Midbrain (tissue), 1 donor: ENCODE results near the gene DNAAF5.

Source experiments
- DNase-seq: peaks from one replicate; lab custom pipeline; 2025; lab: John Stamatoyannopoulos, UW

Gene DNAAF5

DNA sequence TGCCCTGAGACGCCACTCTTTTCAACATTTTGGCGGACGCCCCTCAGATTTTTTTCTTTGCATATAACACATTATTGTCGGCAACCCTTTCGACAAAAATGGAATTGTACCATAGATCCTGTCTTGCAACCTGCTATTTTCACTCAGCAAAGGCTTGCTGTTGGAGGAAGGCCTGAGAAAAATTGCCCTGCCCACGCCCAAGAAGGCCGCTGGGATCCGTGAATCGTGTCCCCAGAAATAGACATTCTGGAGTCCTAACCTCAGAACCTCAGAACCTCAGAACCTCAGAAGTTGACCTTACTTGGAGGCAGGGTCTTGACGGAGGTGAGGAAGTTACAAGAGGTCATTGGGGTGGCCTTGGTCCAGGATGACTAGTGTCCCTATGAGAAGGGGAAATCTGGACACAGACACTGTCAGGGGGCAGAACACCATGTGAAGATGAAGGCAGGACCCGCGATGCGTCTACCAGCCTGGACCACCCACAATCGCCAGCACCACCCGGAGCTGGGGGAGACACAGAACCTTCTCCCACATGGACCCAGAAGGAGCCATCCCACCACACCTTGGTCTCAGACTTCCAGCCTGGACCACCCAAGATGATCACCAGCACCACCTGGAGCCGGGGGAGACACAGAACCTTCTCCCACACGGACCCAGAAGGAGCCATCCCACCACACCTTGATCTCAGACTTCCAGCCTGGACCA lies 19.1 kb upstream of the DNAAF5 start:
- DNase-seq = no peak

GRCh38 chr7:710161-710560 lies 16.3 kb upstream of the DNAAF5 start:
- no peak for DNase-seq

DNA sequence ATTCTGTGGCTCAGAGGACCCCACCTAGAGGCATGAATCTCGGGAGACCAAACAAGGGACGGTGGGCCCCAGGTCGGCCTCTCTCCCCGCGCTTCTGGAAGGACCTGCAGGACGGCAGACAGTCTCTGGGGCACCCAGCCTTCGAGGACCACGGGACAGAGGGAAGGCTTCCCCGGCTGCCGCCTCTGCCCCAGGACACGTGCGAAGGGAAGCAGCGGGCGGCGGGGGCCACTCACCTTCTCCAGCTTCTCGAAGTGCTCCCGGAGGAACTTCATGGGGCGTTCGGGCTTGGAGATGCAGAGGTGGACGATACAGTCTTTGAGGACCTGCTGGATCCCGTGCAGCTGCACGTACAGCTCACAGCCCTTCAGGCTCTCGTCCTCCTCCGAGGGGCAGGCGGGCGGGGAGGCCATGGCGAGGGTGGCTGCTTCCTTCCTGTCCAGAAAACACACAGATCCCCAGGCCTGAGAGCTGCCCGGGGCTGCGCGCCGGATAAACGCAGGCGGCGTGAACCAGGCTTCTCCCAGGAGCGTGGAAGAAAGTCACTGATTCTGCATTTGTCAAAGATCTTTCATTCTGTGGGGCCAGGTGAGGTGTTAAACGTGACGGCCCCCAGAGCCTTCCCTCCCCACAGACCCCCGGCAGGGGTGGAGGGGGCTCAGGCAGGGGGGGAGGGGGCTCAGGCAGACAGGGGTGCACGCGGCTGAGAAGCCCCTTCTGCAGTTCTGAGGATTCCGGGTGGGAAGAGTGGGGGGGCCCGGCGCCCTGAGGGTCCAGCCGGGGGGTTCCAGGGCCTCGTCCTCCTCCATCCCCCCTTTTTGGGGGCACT lies 15.2 kb upstream of the DNAAF5 start:
- no peak for DNase-seq

DNA sequence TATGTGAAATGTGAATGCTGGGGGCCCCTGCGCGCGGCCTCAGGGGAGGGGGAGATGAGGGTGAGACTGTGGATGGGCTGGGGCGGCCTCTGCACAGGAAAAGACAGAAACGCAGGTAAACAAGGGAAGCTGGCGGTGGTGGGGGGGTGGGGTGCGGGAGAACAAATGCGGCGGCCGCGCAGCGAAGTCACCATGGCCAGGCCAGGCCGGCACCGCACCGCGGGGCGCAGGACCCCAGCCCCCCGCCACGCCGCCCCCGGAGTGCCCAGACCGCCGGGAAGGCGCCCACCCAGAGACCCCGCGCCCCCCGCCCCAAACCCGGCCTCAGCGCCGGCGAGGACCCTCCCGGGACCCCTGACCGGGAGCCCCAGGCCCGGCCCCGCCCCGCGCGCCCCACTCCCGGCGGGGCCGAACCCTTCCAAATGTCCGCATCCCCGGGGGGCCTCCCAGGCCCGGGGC lies 14.5 kb upstream of the DNAAF5 start:
- no peak for DNase-seq

DNA sequence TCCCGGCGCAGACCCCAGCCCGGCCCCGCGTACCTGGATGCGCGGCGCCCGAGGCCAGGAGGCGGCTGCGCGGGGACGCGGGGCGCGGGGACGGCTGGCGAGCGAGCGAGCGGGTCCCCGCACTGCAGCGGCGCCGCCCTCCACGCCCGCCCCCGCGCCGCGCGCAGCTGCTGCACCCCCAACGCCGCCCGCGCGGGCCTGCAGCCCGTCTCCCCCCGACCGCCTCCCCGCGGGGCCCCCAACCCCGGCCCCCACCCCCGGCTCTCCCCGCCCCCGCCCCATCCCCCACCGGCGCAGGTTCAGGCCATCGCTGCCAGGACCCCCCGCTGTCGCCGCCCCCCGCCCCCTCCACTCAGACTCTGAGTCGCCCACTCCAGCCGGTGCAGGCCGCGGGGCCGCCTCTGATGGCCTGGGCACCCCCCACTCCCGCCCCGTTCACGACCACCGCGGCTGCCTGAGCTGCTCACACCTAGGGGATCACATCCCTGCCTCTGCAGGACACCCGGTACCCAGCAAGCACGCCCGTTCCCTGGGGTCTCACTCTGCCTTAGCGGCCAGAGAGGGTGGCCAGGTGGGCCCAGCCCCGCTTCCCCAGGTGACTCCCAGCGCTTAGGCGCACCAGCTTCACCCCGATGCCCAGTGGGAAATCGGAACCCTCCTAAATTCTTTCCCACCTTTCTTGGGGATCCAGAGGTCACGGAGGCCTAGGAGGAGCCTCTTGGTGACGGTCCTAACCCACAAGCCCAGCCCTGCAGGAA lies 13.9 kb upstream of the DNAAF5 start:
- no peak for DNase-seq

DNA sequence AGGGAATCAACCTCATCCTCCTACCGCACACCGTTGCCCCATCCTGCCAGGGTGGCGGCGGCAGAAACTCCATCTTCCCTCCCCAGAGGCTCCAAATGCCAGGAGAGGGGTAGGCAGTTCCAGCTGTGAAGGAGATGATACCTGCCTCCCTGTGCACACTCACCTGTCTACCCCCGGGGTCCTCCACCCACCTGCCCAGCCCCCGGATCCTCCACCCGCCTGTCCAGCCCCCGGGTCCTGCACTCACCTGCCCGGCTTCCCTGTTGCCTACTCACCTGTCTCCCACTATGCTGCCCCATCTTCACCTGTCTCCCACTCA lies 13.4 kb upstream of the DNAAF5 start:
- no peak for DNase-seq

DNA sequence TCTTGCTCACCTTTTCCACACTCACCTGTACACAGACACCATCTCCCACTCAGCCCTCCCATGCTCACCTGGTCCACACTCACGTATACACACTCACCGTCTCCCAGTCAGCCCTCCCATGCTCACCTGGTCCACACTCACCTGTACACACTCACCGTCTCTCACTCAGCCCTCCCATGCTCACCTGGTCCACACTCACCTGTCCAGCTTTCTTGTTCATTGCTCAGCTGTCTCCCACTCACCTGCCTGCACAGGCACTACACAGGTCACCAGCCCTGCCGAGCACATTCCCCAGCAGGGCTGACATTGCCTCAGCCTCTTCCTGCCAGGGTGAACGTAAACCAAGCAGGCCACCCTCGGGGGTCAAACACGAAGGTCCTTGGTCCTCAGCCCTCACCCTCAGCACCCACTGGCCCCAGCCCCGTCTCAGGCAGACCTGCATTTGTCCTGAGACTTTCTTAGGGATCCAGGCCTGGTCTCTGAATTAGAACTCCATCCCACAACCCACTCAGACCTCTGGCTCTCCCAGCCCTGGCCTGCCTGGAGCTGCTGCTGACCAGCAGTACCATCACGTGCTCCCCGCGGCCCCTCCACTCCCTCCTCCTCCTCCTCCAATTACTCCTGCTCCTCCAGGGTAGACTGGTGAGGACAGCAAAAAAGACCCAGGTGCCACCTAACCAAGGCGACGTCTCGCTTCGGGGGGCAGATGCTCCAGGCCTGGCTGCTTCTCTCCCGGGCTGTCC lies 12.8 kb upstream of the DNAAF5 start:
- DNase-seq = no peak

DNA sequence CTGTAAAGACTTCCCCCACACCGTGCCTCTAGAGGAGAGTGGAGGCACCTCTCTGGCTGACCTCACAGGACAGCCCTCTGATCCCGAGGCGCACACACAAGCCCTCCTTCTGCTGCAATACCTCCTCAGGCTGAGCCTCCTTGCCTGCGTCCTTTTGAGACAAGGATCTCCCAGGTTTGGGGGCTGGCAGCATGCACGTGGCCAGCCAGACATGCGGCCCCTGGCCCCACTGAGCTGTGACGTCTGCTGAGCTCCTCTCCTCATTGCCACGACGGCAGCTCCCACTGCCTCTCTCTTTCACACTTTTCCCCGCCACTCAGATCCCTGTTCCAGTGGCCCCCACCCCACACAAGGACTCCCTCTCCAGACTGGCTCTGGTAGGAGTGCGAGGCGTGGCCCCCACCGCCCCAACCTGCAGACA lies 12.2 kb upstream of the DNAAF5 start:
- no peak for DNase-seq

DNA sequence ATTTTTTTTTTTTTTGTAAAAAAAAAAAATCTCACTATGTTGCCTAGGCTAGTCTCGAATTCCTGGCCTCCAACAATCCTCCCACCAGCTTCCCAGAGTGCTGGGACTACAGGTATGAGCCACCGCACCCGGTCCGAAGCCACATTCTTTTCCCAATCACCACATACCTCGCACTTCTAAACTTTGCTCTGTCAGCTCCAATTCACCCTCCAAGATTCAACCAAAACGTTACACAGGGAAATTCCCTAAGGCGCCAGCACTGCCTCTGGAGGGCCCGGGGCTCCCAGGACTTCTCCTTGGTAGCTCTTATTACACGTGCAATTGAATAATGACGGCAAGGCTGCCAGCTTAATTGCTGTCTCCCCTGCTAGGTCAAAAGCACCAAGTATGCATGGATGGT lies 10.3 kb upstream of the DNAAF5 start:
- no peak for DNase-seq

DNA sequence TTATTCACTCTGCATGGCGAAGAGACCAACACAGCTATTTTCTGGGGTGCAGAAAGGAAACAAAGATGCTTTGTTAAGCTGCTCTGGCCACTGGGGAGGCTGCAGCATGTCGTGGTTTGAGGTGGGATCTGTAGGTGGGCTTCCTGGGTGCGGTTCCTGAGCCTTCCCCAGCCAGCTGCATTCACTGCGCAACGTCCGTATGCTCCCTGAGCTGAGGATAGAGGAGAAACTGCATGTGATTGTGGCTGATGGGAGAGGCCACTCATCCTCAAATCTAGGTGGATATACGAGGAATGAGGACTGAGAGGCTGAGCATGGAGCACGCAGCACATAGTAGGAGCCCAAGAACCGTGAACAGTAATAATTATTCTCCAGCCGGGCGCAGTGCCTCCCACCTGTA lies 9.9 kb upstream of the DNAAF5 start:
- DNase-seq = no peak

DNA sequence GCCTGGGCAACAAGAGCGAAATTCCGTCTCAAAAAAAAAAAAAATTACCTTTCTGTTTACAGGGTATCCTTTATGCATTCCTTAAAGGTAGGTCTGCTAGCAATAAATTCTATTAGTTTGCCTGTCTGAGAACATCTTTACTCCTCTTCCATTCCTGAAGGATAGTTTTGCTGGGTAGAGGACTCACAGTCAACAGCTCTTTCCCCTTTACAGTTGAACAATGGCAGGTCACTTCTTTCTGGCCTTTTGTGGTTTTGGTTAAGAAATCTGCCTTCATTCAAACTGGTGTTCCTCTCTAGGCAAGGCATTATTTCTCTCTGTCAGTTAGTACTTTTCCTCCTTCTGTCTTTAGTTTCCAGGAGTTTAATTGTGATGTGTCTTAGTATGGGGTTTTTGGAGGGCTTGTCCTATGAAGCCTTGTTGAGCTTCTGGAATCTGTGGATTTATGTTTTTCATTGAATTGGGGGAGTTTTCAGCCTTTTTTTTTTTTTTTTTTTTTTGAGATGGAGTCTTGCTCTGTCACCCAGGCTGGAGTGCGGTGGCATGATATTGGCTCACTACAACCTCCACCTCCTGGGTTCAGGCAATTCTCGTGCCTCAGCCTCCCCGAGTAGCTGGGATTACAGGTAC lies 4.8 kb upstream of the DNAAF5 start:
- no peak for DNase-seq

DNA sequence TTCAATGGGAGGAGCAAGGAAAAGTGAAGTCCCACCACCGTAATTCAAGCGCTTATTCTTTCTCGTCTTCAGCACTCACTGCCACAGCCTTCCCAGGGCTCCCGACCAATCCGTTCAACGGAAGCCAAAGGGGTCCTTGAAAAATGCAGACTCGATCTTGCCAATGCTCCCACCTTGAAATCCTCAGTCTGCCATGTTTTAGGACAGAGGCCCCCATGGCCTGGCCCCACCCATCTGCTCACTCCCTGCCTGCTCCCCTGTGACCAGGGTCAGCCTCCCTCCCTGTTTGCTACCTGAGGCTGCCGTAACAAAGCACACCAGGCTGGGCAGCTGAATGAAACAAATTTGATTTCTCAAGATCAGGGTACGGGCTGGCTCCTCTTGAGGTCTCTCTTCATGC lies 3.0 kb upstream of the DNAAF5 start:
- DNase-seq = no peak

GRCh38 chr7:724298-724697 lies 2.2 kb upstream of the DNAAF5 start:
- no peak for DNase-seq

- no peak for DNase-seq
These were observed 1.1 kb upstream of the DNAAF5 start for GRCh38 chr7:725223-726005.

GRCh38 chr7:726854-727103 lies 280 bp downstream of the DNAAF5 start:
- DNase-seq = no peak

GRCh38 chr7:727104-727805 lies 756 bp downstream of the DNAAF5 start, which contains the start of gene PRKAR1B:
Gene PRKAR1B, minus strand, starts transcription at chr7:727281. Its CDS starts 15,776 bp downstream, at chr7:711505.
- DNase-seq = no peak

DNA sequence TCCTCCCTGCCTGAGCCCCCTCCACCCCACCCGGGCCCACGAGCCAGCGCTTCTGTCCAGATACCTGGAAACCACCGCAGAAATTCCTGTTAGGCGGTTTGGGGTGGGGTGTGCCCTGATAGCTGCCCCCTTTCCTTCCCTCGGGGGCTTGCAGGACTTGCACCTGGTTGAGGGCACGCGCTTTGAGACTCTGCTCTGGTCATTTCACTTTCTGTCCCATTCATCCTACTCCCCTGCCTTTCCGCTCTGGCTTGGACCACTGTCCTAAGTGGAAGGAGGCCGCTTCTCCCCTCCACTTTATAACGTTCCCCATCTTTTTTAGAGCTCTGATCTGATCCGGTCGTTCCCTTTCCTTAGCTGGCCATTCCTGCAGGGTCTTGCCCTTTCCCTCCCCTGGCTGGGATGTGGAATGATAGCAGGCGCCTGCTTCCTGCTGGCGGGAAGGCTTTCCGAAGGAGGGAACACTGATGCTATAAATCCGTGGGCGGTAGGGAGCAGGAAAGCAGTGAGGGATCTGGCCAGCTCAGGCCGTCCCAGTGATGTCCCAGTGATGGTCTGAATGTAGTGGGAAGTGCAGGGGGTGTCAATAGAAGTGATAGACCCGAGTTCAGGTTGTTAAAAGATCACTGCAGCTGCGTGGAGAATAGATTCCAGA lies 1.4 kb downstream of the DNAAF5 start:
- no peak for DNase-seq

- DNase-seq = no peak
These were observed 2.1 kb downstream of the DNAAF5 start for GRCh38 chr7:728602-729001.

GRCh38 chr7:729140-730000 lies 2.9 kb downstream of the DNAAF5 start:
- DNase-seq = no peak
